Uterus (tissue), 2 donors: ENCODE data around the gene ERCC6L2.

Experiments used
- POLR2A ChIP-seq, 2 donors: fragments of 450-650 bp; IDR thresholded peaks; one replicate each; pipeline ENCODE4 v1.6.1; 2016; ENCODE audit warnings: antibody characterized with exemption in 2 of 2, mild to moderate bottlenecking in 1 of 2, moderate library complexity in 1 of 2
- TF ChIP-seq, protein P1 (sequence below), 4 experiments: fragments of 200-600 bp in 2 of 4; fragments of 450-650 bp in 2 of 4; sonication (generic) in 2 of 4; IDR thresholded peaks; one replicate each; pipeline ENCODE4 v1.5.1; 2016 to 2019; ENCODE audit warnings: antibody characterized with exemption in 4 of 4, mild to moderate bottlenecking in 2 of 4, moderate library complexity in 1 of 4

DNA sequence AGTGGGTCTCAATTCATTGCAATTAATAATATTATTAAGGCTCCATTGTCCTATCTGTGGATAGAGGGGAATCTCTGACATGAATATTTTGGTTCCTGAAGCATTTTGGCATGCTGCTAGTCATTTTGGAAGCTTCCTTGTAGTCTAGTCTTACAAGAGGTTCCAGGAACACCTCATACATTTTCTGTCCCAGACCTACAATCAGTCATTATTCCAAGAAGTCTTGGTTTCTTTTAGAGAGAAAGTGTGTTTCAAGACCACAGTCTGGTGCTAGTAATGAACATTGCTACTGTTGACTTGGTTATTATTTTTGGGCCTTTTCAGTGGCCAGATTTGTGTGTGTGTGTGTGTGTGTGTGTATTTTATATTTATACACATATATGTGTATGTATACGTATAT, 98.9 kb downstream of the ERCC6L2 start:
- TF ChIP-seq POLR2A (IDR thresholded peaks at IDR 0.05), result no peak
- TF ChIP-seq, protein P1, sequence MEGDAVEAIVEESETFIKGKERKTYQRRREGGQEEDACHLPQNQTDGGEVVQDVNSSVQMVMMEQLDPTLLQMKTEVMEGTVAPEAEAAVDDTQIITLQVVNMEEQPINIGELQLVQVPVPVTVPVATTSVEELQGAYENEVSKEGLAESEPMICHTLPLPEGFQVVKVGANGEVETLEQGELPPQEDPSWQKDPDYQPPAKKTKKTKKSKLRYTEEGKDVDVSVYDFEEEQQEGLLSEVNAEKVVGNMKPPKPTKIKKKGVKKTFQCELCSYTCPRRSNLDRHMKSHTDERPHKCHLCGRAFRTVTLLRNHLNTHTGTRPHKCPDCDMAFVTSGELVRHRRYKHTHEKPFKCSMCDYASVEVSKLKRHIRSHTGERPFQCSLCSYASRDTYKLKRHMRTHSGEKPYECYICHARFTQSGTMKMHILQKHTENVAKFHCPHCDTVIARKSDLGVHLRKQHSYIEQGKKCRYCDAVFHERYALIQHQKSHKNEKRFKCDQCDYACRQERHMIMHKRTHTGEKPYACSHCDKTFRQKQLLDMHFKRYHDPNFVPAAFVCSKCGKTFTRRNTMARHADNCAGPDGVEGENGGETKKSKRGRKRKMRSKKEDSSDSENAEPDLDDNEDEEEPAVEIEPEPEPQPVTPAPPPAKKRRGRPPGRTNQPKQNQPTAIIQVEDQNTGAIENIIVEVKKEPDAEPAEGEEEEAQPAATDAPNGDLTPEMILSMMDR (IDR thresholded peaks at IDR 0.05), result no peak
